ENCODE data around the gene CCDC112.
"Not testable (repeated sequence)": the region's sequence is repeated elsewhere in the genome, so short reads cannot be mapped to it uniquely, and the experiment has no call there.

Gene CCDC112

DNA sequence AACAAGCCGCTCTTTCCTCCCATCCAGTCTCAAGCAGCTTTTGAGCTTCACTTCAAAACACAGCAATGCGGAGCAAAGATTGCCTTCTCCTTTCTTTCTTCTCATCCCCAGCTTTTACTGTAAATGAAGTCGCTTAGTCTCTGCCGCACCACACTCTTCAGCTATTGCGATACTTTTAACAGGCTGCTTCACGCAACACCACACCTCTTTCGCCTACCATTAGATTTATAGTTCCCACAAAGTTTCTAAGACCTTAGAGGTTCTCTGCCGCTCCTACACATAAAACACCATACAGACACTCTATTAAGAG, 34.5 kb downstream of the CCDC112 start:
- no peak for DNase-seq (ENCODE audit: low read depth)

DNA sequence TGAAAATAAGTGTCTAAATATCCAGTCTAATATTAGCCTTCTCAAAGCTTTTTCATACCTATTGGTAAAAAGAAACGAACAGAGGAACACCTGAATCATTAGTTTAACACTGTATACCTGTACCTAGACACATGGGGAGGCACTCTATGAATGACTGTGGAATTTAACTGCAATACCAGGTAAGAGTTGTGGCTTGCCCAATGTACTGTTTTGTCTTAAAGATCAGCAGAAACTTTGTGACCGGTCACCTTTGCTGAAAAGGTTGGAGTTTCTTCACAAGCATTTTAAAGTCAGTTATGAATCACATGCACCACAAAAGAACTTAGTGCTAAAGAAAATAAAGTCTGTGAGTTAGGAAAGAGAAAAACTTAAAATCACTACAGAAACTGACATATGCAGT, 36.2 kb downstream of the CCDC112 start:
- no peak for DNase-seq (ENCODE audit: low read depth)

- DNase-seq (ENCODE audit: low read depth), result no peak
These were observed 38.5 kb downstream of the CCDC112 start for GRCh38 chr5:115257981-115258380.

DNA sequence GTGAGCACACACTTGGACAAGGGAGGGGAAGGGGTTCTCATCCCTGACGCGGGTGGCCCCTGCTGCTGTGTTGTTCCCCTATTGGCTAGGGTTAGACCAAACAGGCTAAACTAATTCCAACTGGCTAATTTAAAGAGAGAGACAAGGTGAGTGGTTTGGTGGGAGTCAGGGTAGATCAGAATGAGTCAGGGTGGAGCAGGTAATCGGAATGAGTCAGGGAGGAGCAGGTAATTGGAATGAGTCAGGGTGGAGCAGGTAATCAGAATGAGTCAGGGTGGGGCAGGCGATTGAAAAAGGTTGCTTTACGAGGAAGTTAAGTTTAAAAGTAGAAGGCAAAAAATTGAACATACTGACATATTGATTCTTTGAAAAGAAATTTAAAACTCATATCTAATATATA, 47.1 kb downstream of the CCDC112 start:
- DNase-seq (ENCODE audit: low read depth), result not testable (repeated sequence)

DNA sequence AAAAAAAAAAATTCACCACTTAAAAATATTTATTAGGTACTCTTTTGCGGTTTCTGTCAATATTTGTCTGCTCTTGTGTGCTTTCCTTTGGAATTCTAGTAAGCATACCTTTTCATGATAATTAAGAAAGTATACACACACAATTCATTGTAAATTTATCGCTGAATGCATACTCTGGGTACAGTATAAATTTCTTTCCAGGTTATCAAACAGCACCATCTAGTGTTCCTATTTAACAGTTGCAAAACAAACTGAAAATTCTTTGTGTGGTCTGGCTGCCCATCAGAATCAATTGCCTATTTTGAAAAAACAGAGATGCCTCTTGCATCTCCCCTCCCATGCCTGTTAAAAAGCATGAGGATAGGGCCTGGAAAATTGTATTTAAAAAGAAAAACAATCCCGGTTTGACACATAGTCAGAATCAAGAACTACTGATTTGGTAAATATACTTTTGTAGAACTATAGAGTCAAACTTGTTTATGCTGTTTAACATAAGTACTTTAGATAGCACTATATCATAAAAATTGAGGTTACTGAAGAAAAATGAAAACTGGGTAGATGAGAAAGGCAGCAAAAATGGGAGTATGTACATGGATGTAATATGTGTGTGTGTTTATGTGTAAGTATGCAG, 50.0 kb downstream of the CCDC112 start:
- DNase-seq (ENCODE audit: low read depth), result no peak

- no peak for DNase-seq (ENCODE audit: low read depth)
These were observed 53.0 kb downstream of the CCDC112 start for GRCh38 chr5:115243412-115243811.

DNA sequence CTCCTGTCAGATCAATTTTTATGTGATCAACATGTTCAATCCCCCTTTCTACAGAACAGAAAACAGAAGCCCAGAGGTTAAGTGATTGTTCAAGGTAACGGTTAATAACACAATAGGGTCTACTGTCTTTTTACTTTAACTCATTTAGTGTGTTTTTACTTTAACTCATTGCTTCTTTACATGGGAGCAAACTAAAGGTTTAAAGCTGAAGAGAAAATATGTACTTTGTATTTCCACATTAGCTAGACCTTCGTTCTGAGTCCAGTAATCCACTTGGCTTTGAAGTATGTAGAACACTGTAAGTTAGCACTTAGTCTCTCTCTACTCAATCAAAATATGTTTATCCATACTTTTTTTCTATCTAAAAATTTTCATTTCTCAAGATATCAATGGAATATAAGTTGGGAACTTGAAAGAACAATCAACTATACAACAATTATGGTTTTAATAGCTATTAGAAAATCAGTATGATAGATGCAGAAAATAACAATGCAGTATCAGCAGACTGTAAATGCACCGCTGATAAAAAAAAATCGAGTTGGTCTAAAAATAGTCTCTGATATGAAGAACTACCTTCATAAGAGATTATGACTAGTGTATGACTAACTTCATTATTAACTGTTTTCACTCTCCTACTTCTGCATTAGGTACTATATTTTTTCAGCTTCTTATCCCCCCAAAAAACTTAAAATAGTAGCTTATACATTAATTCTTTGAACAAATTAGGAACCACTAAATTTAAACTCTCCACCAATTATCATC, 54.4 kb downstream of the CCDC112 start:
- DNase-seq (ENCODE audit: low read depth), result no peak

DNA sequence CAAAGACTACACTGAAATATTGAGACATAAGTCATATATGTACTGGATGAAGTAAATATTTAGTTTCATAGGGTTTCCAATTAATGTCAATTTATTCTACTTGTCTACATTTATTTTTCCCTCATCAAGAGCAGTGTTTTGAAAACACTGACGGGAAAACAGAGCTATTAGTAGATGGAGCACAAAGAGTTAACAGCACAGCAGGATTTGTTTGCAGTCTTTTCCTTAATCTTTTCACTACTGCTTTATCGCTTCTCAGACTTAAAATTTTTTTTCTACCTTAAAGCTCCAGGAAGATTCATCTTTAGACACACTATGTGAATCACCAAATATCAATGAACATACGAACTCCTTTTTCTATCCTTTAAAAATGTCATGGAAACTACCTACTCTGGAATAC, 59.4 kb downstream of the CCDC112 start:
- DNase-seq (ENCODE audit: low read depth), result no peak

DNA sequence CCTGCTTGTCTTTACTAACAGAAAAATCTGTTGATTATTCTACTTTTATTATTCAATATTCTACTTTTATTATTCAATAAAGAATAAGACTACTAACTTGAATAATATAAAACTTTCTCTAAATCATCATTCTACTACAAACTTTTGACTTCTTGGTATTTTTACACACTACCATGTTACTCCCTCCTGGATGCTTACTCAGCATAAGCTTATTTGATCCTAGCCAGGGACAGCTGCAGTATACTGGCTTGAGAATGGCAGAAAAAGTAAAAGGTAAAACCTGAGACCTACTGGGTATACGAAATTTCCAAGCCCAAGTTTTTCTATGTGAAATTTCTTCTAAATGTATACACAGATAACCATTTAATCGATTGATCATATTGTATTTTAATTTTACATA, 59.9 kb downstream of the CCDC112 start:
- no peak for DNase-seq (ENCODE audit: low read depth)

GRCh38 chr5:115231598-115231997, 64.9 kb downstream of the CCDC112 start:
- no peak for DNase-seq (ENCODE audit: low read depth)

DNA sequence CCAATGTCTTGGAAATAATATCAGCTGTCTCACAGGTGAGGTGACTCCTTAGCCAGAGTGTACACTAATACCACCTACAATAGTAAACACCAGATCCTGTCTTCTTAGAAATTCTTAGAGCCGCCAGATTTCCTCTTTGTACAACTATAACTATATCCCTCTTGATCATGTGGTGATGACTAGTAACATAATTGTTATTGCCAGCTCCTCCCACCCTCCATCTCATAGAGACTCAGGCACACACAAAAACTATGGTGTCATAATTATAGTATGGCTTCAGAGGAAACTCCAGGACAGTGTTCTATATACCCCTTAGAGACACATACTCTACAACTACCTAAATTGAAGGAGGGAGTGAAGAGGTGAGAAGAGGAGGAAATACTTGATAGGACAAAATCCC, 66.8 kb downstream of the CCDC112 start:
- no peak for DNase-seq (ENCODE audit: low read depth)

DNA sequence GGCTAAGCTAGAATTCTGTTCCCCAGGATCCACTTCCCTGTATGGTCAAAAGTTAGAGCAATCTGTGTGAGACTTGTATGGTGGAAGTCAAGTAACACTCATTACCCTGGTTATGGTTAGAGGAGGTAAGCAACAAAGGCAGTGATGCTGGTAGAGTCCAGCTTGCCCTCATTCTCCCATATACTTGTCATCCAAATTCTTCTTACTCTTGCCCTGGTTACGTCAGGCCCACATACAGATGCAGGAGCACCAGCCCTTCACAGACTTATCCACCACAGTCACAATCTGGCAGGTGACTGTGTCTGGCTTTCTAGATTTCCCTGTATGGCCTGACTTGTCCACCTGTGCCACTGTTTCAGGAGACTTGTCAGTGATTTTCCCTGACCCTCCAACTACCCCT, 69.2 kb downstream of the CCDC112 start:
- no peak for DNase-seq (ENCODE audit: low read depth)

All from GM04503 (cell line).